IMR-90 (cell line): ENCODE results near the gene OLAH.

ENCODE experiments used
- RAD21 ChIP-seq: IDR thresholded peaks from 2 replicates; pipeline ENCODE4 v1.6.1; 2012; ENCODE audit warnings: low read length, improper control_type of control experiment
- TF ChIP-seq, protein P1 (sequence below): conservative IDR thresholded peaks from 2 replicates; pipeline ENCODE4 v1.5.1; 2012; ENCODE audit warnings: mild to moderate bottlenecking, low read depth, low read length, improper control_type of control experiment

DNA sequence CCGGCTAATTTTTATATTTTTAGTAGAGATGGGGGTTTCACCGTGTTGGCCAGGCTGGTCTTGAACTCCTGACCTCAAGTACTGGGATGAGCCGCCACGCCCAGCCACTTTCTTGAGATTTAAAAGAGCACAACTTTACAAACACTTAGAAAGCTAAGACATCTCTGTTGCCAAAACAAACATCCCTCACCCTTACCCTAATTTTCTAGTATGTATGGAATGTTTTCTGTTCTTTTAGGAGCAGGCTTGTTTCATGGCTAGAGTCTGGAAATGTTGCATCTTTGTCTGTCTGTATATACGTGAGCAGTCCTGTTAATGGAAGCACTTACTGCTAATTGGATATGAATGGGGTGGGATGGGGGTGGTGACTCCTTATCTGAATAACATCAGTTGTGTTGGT, 2.9 kb downstream of the OLAH start:
- TF ChIP-seq, protein P1, sequence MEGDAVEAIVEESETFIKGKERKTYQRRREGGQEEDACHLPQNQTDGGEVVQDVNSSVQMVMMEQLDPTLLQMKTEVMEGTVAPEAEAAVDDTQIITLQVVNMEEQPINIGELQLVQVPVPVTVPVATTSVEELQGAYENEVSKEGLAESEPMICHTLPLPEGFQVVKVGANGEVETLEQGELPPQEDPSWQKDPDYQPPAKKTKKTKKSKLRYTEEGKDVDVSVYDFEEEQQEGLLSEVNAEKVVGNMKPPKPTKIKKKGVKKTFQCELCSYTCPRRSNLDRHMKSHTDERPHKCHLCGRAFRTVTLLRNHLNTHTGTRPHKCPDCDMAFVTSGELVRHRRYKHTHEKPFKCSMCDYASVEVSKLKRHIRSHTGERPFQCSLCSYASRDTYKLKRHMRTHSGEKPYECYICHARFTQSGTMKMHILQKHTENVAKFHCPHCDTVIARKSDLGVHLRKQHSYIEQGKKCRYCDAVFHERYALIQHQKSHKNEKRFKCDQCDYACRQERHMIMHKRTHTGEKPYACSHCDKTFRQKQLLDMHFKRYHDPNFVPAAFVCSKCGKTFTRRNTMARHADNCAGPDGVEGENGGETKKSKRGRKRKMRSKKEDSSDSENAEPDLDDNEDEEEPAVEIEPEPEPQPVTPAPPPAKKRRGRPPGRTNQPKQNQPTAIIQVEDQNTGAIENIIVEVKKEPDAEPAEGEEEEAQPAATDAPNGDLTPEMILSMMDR = no peak
- TF ChIP-seq RAD21 = no peak
